GM12878 (cell line): ENCODE measurements around the gene CHD1L. TPM values are rescaled to one million over a fixed set of nuclear protein-coding genes. Genes with fewer than 3 reads are reported as not detected.

Experiments used
- ATAC-seq: fragments of 200-7000 bp; cut with Tn5 transposase; 3 replicates; pipeline ENCODE4 v1.9.1; 2020; ENCODE audit warnings: mild to moderate bottlenecking, moderate library complexity
- BruUV-seq: library from RNA; stranded (reverse); fragments of 400-500 nt; replicated peaks from 2 replicates; lab custom pipeline; 2021; lab: Mats Ljungman, UMichigan
- CTCF ChIA-PET: fragments of 300-600 bp; sonication (Branson Sonifier 250); formaldehyde crosslinking; extraction: SDS; loops from one replicate; lab custom pipeline; 2021; ENCODE audit warnings: inconsistent platforms; lab: Yijun Ruan, JAX
- POLR2A ChIA-PET: fragments of 350-600 bp; formaldehyde crosslinking; extraction: SDS; loops from one replicate; lab custom pipeline; 2021; ENCODE audit warnings: inconsistent platforms; lab: Charles Lee
- RAD21 ChIA-PET: fragments of 300-600 bp; sonication (Branson Sonifier 250); formaldehyde crosslinking; loops from one replicate; lab custom pipeline; 2023; ENCODE audit warnings: antibody characterized with exemption; ENCODE audit not compliant: unreplicated experiment; lab: Charles Lee
- SMC1A ChIA-PET: fragments of 300-600 bp; sonication (Branson Sonifier 250); formaldehyde crosslinking; loops from one replicate; lab custom pipeline; 2023; ENCODE audit not compliant: unreplicated experiment, uncharacterized antibody; lab: Charles Lee
- DNase-seq: peaks from one replicate; pipeline ENCODE4 v3.0.0-alpha.2; 2011; ENCODE audit warnings: low read depth, low spot score
- FAIRE-seq: peaks from 3 replicates; lab custom pipeline; 2011; peaks lifted over from hg19 to GRCh38; lab: Jason Lieb, UNC
- H2AFZ ChIP-seq: 2 replicates; pipeline ENCODE4 v1.6.0; 2011; ENCODE audit warnings: low read depth, low read length, control low read depth; ENCODE audit not compliant: control insufficient read depth
- H3K27ac ChIP-seq: 2 replicates; pipeline ENCODE4 v1.5.1; 2011; ENCODE audit warnings: control low read depth; ENCODE audit not compliant: control insufficient read depth, insufficient read depth
- H3K27me3 ChIP-seq, 2 experiments: replicated peaks in 1 of 2; 2 replicates each; pipeline versions ENCODE4 v1.6.0 to v1.6.1; 2011; ENCODE audit warnings: low read length in 1 of 2; ENCODE audit not compliant: control insufficient read depth in 2 of 2, insufficient read depth in 2 of 2
- H3K36me3 ChIP-seq, 2 experiments: 2 replicates each; pipeline ENCODE4 v1.5.1; 2011; ENCODE audit warnings: low read length in 1 of 2; ENCODE audit not compliant: control insufficient read depth in 2 of 2, insufficient read depth in 2 of 2
- H3K4me1 ChIP-seq: 2 replicates; pipeline ENCODE4 v1.6.1; 2011; ENCODE audit warnings: mild to moderate bottlenecking, low read length, moderate library complexity, mixed read lengths; ENCODE audit not compliant: control insufficient read depth, insufficient read depth
- H3K4me2 ChIP-seq: 2 replicates; pipeline ENCODE4 v1.6.0; 2011; ENCODE audit warnings: control low read depth; ENCODE audit not compliant: control insufficient read depth, insufficient read depth
- H3K4me3 ChIP-seq: fragments of 200-600 bp; sonication (generic); 2 replicates; pipeline ENCODE4 v1.5.1; 2016
- H3K79me2 ChIP-seq: 2 replicates; pipeline ENCODE4 v1.6.0; 2011; ENCODE audit warnings: low read length; ENCODE audit not compliant: control insufficient read depth, insufficient read depth
- H3K9ac ChIP-seq: 2 replicates; pipeline ENCODE4 v1.8.0; 2011; ENCODE audit warnings: low read length, control low read depth, mixed read lengths; ENCODE audit not compliant: control insufficient read depth, insufficient read depth
- H3K9me3 ChIP-seq: replicated peaks from 3 replicates; pipeline ENCODE4 v1.5.1; 2011; ENCODE audit warnings: mild to moderate bottlenecking, low read length; ENCODE audit not compliant: control insufficient read depth, insufficient read depth
- H4K20me1 ChIP-seq: 2 replicates; pipeline ENCODE4 v1.6.0; 2011; ENCODE audit not compliant: control insufficient read depth, insufficient read depth
- ASH2L ChIP-seq: fragments of 300-600, 200-600 bp; sonication (generic); IDR thresholded peaks from 2 replicates; pipeline ENCODE4 v1.6.1; 2017; ENCODE audit warnings: low read depth, mild to moderate bottlenecking, borderline replicate concordance
- ATF3 ChIP-seq: IDR thresholded peaks from 2 replicates; pipeline ENCODE4 v1.6.1; 2011; ENCODE audit warnings: low read depth, mild to moderate bottlenecking, low read length, moderate library complexity, borderline replicate concordance; ENCODE audit errors: extremely low read depth
- CREM ChIP-seq: IDR thresholded peaks from 2 replicates; pipeline ENCODE4 v1.6.1; 2014; ENCODE audit warnings: antibody characterized with exemption, low read depth
- KAT2A ChIP-seq: conservative IDR thresholded peaks from 2 replicates; pipeline ENCODE4 v1.6.1; 2011; ENCODE audit warnings: low read depth, low read length; ENCODE audit not compliant: control insufficient read depth
- PBX3 ChIP-seq: IDR thresholded peaks from 2 replicates; pipeline ENCODE4 v1.6.1; 2011; ENCODE audit warnings: mild to moderate bottlenecking, low read depth, low read length, moderate library complexity; ENCODE audit not compliant: insufficient replicate concordance
- RBBP5 ChIP-seq: fragments of 200-600 bp; sonication (generic); conservative IDR thresholded peaks from 2 replicates; pipeline ENCODE4 v1.6.1; 2016
- RUNX3 ChIP-seq: IDR thresholded peaks from 2 replicates; pipeline ENCODE4 v1.6.1; 2012; ENCODE audit warnings: low read length, inconsistent platforms
- SREBF1 ChIP-seq: IDR thresholded peaks from 2 replicates; pipeline ENCODE4 v1.6.1; 2012; ENCODE audit warnings: mild to moderate bottlenecking, low read length
- TARDBP ChIP-seq: IDR thresholded peaks from 2 replicates; pipeline ENCODE4 v1.6.1; 2016; ENCODE audit warnings: borderline replicate concordance
- ZBED1 ChIP-seq: IDR thresholded peaks from 2 replicates; pipeline ENCODE4 v1.6.1; 2016; ENCODE audit warnings: borderline replicate concordance
- ZSCAN29 ChIP-seq: fragments of 450-650 bp; IDR thresholded peaks from 2 replicates; pipeline ENCODE4 v1.6.1; 2017; ENCODE audit warnings: mild to moderate bottlenecking, moderate library complexity
- WGBS: methylation state at CpG from one replicate; pipeline ENCODE4 v1.1.6; 2016; ENCODE audit warnings: low lambda C conversion rate; ENCODE audit not compliant: insufficient replicate concordance, insufficient coverage; ENCODE audit errors: missing lambda C conversion rate; 5-methylcytosine and 5-hydroxymethylcytosine counted together
- in situ Hi-C: fragments of 300-500 bp; cut with MboI; formaldehyde crosslinking; loops from 9 replicates; pipeline ENCODE4 v1.14.3; 2018; ENCODE audit warnings: mixed read lengths
- intact Hi-C: fragments of 100-400 bp; cut with micrococcal nuclease; formaldehyde crosslinking; loops from one replicate; pipeline ENCODE4 v1.14.2; 2022; ENCODE audit not compliant: unreplicated experiment
- polyA plus RNA-seq, 11 experiments: library from polyadenylated mRNA; depleted of rRNA in 4 of 11; unstranded in 6 of 11; stranded (reverse) in 5 of 11; fragments of >200 nt; fragmentation: Nextera tagmentation in 4 of 11; fragmentation: Illumina TruSeq in 1 of 11; extraction: Ambion mirVana in 4 of 11; extraction: Trizol in 1 of 11; gene quantifications; 1 replicate in 1 of 11; 2 replicates in 10 of 11; pipeline versions ENCODE4 v1.2.1 to v1.2.3, GENCODE V29; 2011 to 2016; ENCODE audit warnings: inconsistent platforms in 2 of 11, missing spikeins in 2 of 11, low read depth in 1 of 11
- total RNA-seq, 4 experiments: library from RNA; depleted of rRNA in 3 of 4; stranded (reverse); fragments of >200 nt in 3 of 4; fragmentation: Illumina TruSeq in 1 of 4; extraction: Trizol in 1 of 4; gene quantifications; 2 replicates each; pipeline versions ENCODE4 v1.2.1 to v1.2.3, GENCODE V29; 2013 to 2021

CHD1L gene
- total and polyA plus RNA-seq, 10 of the 15 experiments (the other 5 are each of a cell fraction or from before 2014, with no cell fraction given) = 21.2 to 54.2 (median 44.5) TPM

- intact Hi-C loops (no loop called here), in situ Hi-C loops (loop anchor here (5.0 kb wide), 1 partner anchor 73 kb away; the partner anchor contains the start of gene PRKAB2)
- DNase-seq = no peak
- ChIA-PET POLR2A (no interaction called here), CTCF (interaction anchor here (1.4 to 4.7 kb wide), 2 partner anchors 28 to 144 kb away, joined by 3 to 18 read pairs; no protein-coding TSS in a partner anchor), RAD21 (interaction anchor here (1.0 to 1.6 kb wide), 2 partner anchors 28 to 75 kb away, joined by 3 to 5 read pairs; no protein-coding TSS in a partner anchor), SMC1A (interaction anchor here (0.8 kb wide), 1 partner anchor 83 kb away, joined by 3 read pairs; no protein-coding TSS in a partner anchor)
- no peaks in the 10 kb centered on the region for H3K9me3 ChIP-seq
- H3K36me3 ChIP-seq = no peaks in the 10 kb centered on the region
- H3K27me3 ChIP-seq = no peaks in the 10 kb centered on the region
- H3K9ac ChIP-seq = no peak overlapping the region
- no peak for FAIRE-seq
- no peak overlapping the region for H2AFZ ChIP-seq
- H3K4me3 ChIP-seq = peak overlapping the region; percentile 41; the same call in 1 of the 2 replicates
- peaks cover 75% of the 10 kb centered on the region for H3K79me2 ChIP-seq
- H3K4me1 ChIP-seq = peaks cover 17% of the 10 kb centered on the region
- no peaks in the 10 kb centered on the region for H4K20me1 ChIP-seq
- BruUV-seq = TSS peak; percentile 5
- no peak for ATAC-seq
- 5% methylated on average over 3 of the region's 3 CpGs for WGBS
- H3K4me2 ChIP-seq = peak overlapping the region; percentile 75
- no peak overlapping the region for H3K27ac ChIP-seq
- no peak for TF ChIP-seq PBX3
- no peak for TF ChIP-seq ZBED1
- TF ChIP-seq SREBF1 = no peak
- TF ChIP-seq KAT2A = no peak
- TF ChIP-seq ATF3 = no peak
- no peak for TF ChIP-seq ZSCAN29
- no peak for TF ChIP-seq RUNX3
- no peak for TF ChIP-seq RBBP5
- no peak for TF ChIP-seq TARDBP
- no peak for TF ChIP-seq CREM
- no peak for TF ChIP-seq ASH2L
Measured at GRCh38 chr1:147245586-147246021, 3.1 kb downstream of the CHD1L start.
